ENCODE data around the gene ALG5.

The ALG5 gene, protein sequence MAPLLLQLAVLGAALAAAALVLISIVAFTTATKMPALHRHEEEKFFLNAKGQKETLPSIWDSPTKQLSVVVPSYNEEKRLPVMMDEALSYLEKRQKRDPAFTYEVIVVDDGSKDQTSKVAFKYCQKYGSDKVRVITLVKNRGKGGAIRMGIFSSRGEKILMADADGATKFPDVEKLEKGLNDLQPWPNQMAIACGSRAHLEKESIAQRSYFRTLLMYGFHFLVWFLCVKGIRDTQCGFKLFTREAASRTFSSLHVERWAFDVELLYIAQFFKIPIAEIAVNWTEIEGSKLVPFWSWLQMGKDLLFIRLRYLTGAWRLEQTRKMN

DNA sequence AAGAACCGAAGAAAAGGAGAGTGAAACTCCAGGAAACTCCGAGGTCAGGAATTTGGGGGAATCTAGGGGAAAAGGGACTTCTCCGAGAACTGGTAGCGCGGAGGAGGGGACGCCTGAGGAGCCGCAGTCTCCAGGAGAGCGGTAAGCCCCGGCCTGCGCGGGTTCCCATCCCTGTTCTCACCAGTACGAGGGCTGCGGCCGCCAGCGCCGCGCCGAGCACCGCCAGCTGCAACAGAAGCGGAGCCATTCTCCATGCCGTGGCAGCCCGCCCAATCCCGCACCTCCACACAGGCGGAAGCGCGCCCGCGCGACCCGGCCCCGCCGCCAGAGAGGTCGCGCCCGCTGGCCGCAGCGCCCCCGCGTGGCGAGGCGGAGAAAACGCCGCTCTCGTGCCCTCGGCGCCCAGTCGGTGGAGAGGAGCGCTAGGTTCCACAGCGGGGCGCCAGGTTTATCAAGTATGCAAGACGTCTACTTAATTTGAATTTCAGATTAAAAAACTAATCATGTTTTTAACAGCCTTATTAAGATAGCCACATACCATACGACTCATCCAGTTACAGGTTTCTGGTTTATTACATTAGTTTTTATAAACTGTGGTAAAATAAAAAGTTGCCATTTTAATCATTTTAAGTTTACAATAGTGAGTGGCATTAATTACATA, at the start of gene ALG5:
TSS of gene ALG5 (minus strand) at position 287 of the 661 bp plus-strand sequence. CDS start at position 247, 40 bp downstream.
- DNase-seq, result peak; percentile 97

DNA sequence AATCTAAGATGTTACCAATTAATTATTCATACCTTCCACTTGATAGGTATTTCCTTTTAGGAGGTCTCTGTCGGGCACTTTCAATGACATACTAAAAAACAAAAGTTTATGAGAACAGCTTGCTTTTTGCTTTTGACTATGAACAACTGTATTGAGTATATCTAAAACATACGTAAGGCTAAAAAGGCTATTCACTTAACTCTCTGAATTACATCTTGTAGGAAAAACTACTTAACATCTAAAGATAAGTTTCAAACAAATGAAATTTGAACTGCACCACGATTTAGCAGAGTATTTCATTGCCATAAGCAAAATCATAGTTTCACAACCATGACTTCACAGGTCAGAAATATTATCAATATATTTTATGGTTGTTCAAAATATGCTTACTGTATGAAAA, 48.7 kb upstream of the ALG5 start:
- no peak for DNase-seq

GRCh38 chr13:37047032-37047431, 47.9 kb upstream of the ALG5 start:
- no peak for DNase-seq

DNA sequence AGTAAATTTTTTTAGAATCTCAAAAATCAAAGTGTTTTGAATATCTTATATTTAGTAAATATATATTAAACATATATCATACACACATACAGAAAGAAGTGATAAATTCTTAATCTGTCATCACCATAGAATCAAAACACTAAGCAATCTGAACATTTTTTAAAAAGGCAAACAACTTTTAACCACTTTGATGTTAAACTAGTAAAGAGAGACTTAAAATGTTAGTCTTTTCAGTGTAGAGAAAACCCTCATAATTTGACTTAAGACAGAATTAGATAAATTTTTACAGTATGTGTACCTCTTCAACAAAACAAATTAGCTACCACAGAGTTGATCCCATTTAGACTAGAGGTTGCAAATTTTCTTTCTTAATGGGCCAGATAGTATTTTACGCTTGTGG, 46.9 kb upstream of the ALG5 start:
- no peak for DNase-seq

- DNase-seq, result no peak
These were observed 41.6 kb upstream of the ALG5 start for GRCh38 chr13:37040789-37041188.

GRCh38 chr13:37039896-37040295, 40.8 kb upstream of the ALG5 start:
- peak; percentile 80 for DNase-seq

- DNase-seq, result no peak
These were observed 38.1 kb upstream of the ALG5 start for GRCh38 chr13:37037241-37037640.

GRCh38 chr13:37029617-37030016, 30.5 kb upstream of the ALG5 start:
- no peak for DNase-seq

- no peak for DNase-seq
These were observed 28.5 kb upstream of the ALG5 start for GRCh38 chr13:37027639-37028038.

DNA sequence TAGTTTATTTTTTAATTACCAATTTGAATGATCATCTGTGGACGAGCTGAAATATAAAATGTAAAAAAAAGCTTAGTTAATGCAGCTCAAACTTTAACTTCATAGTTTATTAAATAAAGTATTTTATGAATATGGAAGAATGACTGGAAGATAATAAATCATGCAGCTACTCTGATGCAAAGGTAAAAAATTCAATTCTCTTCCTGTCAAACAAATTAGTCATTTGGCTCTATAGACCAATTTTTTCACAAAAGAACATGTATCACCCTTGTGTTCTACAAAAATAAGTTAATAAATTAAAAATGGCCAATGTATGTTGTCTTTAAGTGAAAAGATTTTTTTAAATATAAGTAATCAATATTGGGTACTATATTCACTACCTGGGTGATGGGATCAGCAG, 27.6 kb upstream of the ALG5 start:
- no peak for DNase-seq

- no peak for DNase-seq
These were observed 24.7 kb upstream of the ALG5 start for GRCh38 chr13:37023871-37024270.

DNA sequence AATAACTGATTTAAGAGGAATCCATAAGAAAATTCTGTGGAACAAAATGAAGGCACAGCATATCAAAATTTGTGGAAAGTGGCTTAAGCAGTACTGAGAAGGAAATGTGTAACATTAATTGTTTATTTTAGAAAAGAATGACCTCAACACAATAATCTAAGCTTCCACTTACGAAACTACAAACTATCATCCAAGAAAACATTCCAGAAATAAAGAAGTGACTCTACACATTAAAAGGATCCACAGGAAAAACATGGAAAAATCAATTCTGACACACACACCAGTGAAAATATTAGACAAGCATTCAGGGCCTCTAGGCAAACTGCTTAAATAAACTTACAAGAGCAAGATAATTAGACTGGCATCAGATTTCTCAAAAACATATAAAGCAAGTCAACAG, 15.5 kb upstream of the ALG5 start:
- DNase-seq, result no peak

GRCh38 chr13:37011788-37012187, 12.6 kb upstream of the ALG5 start:
- no peak for DNase-seq

GRCh38 chr13:37011002-37011401, 11.9 kb upstream of the ALG5 start:
- peak; percentile 70 for DNase-seq

GRCh38 chr13:37010424-37010823, 11.3 kb upstream of the ALG5 start:
- no peak for DNase-seq

GRCh38 chr13:37009692-37010091, 10.6 kb upstream of the ALG5 start:
- no peak for DNase-seq

GRCh38 chr13:37001921-37002250, 2.7 kb upstream of the ALG5 start:
- peak; percentile 72 for DNase-seq

GRCh38 chr13:36998624-36999041, 507 bp downstream of the ALG5 start:
- peak; percentile 64 for DNase-seq

DNA sequence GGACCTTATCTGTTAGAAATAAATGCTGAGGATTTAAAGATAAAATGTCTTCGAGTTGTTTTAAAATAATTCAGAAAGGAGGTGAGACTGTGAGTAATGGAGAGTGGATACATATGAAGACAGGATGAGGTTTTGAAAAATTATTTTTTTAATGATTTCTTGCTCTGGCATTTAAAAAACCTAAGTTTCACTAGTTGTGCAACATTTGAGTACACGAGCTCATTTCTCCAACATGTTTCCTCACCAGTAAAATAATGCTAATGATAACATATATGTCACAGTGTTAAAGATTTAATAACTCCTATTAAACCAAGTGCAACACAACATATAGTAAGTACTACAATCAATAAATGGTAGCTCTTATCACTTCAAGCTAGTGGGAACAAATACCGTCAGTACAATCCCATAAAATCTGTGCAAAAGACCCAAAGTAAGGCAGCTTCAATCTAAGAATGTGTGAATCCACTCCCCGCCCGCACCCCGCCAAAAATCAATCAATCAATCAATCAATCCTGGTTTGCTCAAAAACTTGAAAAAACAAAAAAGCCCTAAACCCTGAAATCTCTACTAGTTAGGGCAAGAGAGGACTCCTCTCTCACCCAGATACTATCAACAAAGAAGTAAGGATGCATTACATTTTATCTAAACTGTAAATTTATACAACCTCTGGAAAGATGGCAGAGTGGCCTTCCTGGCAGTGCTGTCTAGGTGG, 1.3 kb downstream of the ALG5 start:
- no peak for DNase-seq

DNA sequence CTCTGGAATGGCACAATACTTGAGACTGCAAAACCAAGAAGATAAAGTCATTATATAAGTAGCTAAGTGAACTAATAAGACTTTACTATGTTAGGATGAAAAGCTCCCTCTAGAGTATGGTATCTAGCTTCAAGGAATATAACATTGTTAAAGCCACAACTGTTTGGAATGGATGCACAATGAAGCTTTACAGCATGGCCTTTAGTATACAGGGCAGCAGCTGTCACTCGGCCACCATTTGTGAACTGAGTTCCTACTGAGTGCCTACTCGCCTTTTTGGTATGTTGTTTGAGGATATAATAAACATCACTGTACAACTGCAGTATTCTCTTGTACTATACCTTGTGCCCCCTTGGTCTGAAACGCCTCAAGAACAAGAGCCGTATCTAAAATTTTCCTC, 6.8 kb downstream of the ALG5 start:
- DNase-seq, result no peak

- no peak for DNase-seq
These were observed 12.5 kb downstream of the ALG5 start for GRCh38 chr13:36986462-36987240.

GRCh38 chr13:36981156-36981743, 17.9 kb downstream of the ALG5 start:
- DNase-seq, result peak; percentile 77

Measured in OCI-M1 (cell line).